ENCODE measurements around the gene GDF15. TPM values are rescaled to one million over a fixed set of nuclear protein-coding genes. Genes with fewer than 3 reads are reported as not detected.
A peak's percentile ranks its signal among the peaks of the same experiment; 100 is the strongest.

The GDF15 gene
- total and polyA plus RNA-seq, 2 donors (not counting 1 experiment from before 2014, with no cell fraction given) = 0.19 TPM; not detected in 1

DNA sequence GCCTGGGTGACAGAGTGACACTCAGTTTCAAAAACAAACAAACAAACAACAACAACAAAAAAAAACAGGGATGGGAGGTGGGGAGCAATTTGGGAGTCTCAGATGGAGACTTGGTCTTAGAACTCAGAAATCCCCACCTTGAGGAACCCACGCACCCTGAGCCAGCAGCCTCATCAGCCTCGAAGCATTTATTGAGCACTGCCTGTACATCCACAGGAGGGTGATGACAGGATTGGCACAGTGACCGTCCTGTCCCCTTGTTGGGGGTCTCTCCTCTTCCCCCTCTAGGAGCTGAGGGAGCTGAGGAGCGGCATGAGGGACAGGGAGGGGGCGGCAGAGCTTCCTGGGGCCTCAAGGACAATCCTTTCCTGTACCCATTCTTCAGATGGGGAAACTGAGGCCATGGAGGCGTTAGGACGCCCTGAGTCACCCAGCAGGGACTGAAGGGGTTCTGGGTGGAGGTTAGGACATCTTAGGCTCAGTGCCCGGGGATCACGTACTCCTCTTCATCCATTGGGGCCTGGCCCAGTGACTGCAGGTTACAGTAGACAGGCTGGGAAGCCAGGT lies 5.6 kb downstream of the GDF15 start:
- Mint-ChIP-seq H3K4me1 (peaks cover 48% of the 10 kb centered on the region), H3K9me3 (ENCODE audit: insufficient read depth) (no peaks in the 10 kb centered on the region), H3K4me3 (no peak overlapping the region), H3K27ac (no peak overlapping the region), H3K27me3 (no peaks in the 10 kb centered on the region)
- no peak overlapping the region for H3K4me3 ChIP-seq (ENCODE audit: control extremely low read depth in 1 of 5, extremely low read depth in 1 of 5, insufficient read depth in 1 of 5, low read depth in 2 of 5, low read length in 4 of 5)
- peaks cover 34 to 47% of the 10 kb centered on the region in 2 donors for H3K4me1 ChIP-seq (ENCODE audit: control insufficient read depth in 2 of 2, insufficient read depth in 2 of 2, low read length in 2 of 2)
- POLR2A ChIA-PET = interaction anchor here (0.6 to 1.3 kb wide), 2 partner anchors 10 to 11 kb away, joined by 3 to 5 read pairs; no protein-coding TSS in a partner anchor
- H3K27me3 ChIP-seq (replicated peaks in 1 of 4; ENCODE audit: control extremely low read depth in 1 of 4, control insufficient read depth in 3 of 4, insufficient read depth in 4 of 4, low read length in 3 of 4) = peaks cover 0 to 10% (median 2%) of the 10 kb centered on the region in 4 experiments
- no peak for DNase-seq
- H3K4me2 ChIP-seq (replicated peaks; ENCODE audit: low read depth, low read length, poor library complexity, severe bottlenecking) = peak overlapping the region; percentile 55
- peaks cover 6% of the 10 kb centered on the region for H4K20me1 ChIP-seq (ENCODE audit: control insufficient read depth, insufficient read depth, low read length, poor library complexity, severe bottlenecking)
- TF ChIP-seq EZH2 (IDR thresholded peaks at IDR 0.05; ENCODE audit: borderline replicate concordance, insufficient read depth, low read depth, low read length, poor library complexity, severe bottlenecking) = no peak
- TF ChIP-seq, protein P1, sequence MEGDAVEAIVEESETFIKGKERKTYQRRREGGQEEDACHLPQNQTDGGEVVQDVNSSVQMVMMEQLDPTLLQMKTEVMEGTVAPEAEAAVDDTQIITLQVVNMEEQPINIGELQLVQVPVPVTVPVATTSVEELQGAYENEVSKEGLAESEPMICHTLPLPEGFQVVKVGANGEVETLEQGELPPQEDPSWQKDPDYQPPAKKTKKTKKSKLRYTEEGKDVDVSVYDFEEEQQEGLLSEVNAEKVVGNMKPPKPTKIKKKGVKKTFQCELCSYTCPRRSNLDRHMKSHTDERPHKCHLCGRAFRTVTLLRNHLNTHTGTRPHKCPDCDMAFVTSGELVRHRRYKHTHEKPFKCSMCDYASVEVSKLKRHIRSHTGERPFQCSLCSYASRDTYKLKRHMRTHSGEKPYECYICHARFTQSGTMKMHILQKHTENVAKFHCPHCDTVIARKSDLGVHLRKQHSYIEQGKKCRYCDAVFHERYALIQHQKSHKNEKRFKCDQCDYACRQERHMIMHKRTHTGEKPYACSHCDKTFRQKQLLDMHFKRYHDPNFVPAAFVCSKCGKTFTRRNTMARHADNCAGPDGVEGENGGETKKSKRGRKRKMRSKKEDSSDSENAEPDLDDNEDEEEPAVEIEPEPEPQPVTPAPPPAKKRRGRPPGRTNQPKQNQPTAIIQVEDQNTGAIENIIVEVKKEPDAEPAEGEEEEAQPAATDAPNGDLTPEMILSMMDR (IDR thresholded peaks at IDR 0.05) = no peak
- intact Hi-C loops (cut with micrococcal nuclease) = no loop called here
- H3K27ac ChIP-seq (ENCODE audit: low read length in 2 of 2) = no peak overlapping the region
- peaks cover 0 to 5% (median 5%) of the 10 kb centered on the region in 3 donors for H3K9me3 ChIP-seq (ENCODE audit: control extremely low read depth in 1 of 3, control insufficient read depth in 2 of 3, insufficient read depth in 1 of 3, low read length in 2 of 3)
- CTCF ChIA-PET = interaction anchor here (1.3 to 10.6 kb wide), 3 partner anchors 10 to 112 kb away, joined by 3 to 196 read pairs (median 112); partner anchors contain the start of gene LRRC25
- no peak overlapping the region for H2AFZ ChIP-seq (ENCODE audit: insufficient read depth, low read depth, low read length, poor library complexity, severe bottlenecking)
- no peaks in the 10 kb centered on the region for H3K79me2 ChIP-seq (ENCODE audit: control insufficient read depth, insufficient read depth, low read length)
- H3K36me3 ChIP-seq (replicated peaks in 1 of 2; ENCODE audit: control extremely low read depth in 1 of 2, control insufficient read depth in 1 of 2, extremely low read depth in 1 of 2, insufficient read depth in 2 of 2, low read length in 1 of 2) = peaks cover 0 to 3% of the 10 kb centered on the region in 2 experiments
- 93% methylated on average over 4 of the region's 9 CpGs for WGBS (ENCODE audit: insufficient coverage)
- H3K9ac ChIP-seq (ENCODE audit: low read length) = no peak overlapping the region
- no peak for ATAC-seq (ENCODE audit: low read depth)

DNA sequence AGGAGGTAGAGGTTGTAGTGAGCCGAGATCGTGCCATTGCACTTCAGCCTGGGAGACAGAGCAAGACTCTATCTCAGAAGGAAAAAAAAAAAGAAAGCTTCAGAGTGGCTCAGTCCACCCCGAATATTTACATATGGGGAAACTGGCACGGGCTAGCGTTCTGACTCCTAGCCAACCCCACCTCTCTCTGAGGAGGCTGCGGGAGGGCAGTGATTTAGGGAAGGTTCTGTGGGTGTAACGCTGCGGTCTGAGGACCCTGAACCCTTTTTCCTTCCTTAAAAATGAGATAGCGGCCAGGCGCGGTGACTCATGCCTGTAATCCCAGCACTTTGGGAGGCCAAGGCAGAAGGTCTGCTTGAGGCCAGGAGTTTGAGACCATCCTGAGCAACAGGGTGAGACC lies 6.5 kb downstream of the GDF15 start:
- Mint-ChIP-seq H3K9me3 (ENCODE audit: insufficient read depth) (no peaks in the 10 kb centered on the region), H3K27me3 (no peaks in the 10 kb centered on the region), H3K4me1 (peaks cover 51% of the 10 kb centered on the region), H3K27ac (no peak overlapping the region), H3K4me3 (peak overlapping the region; percentile 50)
- no peak for TF ChIP-seq EZH2 (IDR thresholded peaks at IDR 0.05; ENCODE audit: borderline replicate concordance, insufficient read depth, low read depth, low read length, poor library complexity, severe bottlenecking)
- TF ChIP-seq, protein P1 (IDR thresholded peaks at IDR 0.05) = no peak
- peaks cover 0 to 5% (median under 1%) of the 10 kb centered on the region in 4 experiments for H3K27me3 ChIP-seq (replicated peaks in 1 of 4; ENCODE audit: control extremely low read depth in 1 of 4, control insufficient read depth in 3 of 4, insufficient read depth in 4 of 4, low read length in 3 of 4)
- intact Hi-C loops (cut with micrococcal nuclease) = no loop called here
- H3K9me3 ChIP-seq (ENCODE audit: control extremely low read depth in 1 of 3, control insufficient read depth in 2 of 3, insufficient read depth in 1 of 3, low read length in 2 of 3) = peaks cover 0 to 5% (median 5%) of the 10 kb centered on the region in 3 donors
- 0% methylated on average over 1 of the region's 11 CpGs for WGBS (ENCODE audit: insufficient coverage)
- H3K36me3 ChIP-seq (replicated peaks in 1 of 2; ENCODE audit: control extremely low read depth in 1 of 2, control insufficient read depth in 1 of 2, extremely low read depth in 1 of 2, insufficient read depth in 2 of 2, low read length in 1 of 2) = peaks cover 0 to 3% of the 10 kb centered on the region in 2 experiments
- ATAC-seq (ENCODE audit: low read depth) (peak; percentile 13), DNase-seq (peak; percentile 54)
- peaks cover 36 to 48% of the 10 kb centered on the region in 2 donors for H3K4me1 ChIP-seq (ENCODE audit: control insufficient read depth in 2 of 2, insufficient read depth in 2 of 2, low read length in 2 of 2)
- no peaks in the 10 kb centered on the region for H4K20me1 ChIP-seq (ENCODE audit: control insufficient read depth, insufficient read depth, low read length, poor library complexity, severe bottlenecking)
- no peak overlapping the region for H3K9ac ChIP-seq (ENCODE audit: low read length)
- H3K79me2 ChIP-seq (ENCODE audit: control insufficient read depth, insufficient read depth, low read length) = no peaks in the 10 kb centered on the region
- ChIA-PET POLR2A (interaction anchor here (1.0 kb wide), 1 partner anchor 9 kb away, joined by 4 read pairs; no protein-coding TSS in a partner anchor), CTCF (interaction anchor here (0.6 to 10.6 kb wide), 3 partner anchors 21 to 113 kb away, joined by 3 to 196 read pairs (median 6); no protein-coding TSS in a partner anchor)
- H3K4me3 ChIP-seq (ENCODE audit: control extremely low read depth in 1 of 5, extremely low read depth in 1 of 5, insufficient read depth in 1 of 5, low read depth in 2 of 5, low read length in 4 of 5) = peak overlapping the region in 1 of 5 experiments; percentile 55
- no peak overlapping the region for H3K27ac ChIP-seq (ENCODE audit: low read length in 2 of 2)
- H3K4me2 ChIP-seq (replicated peaks; ENCODE audit: low read depth, low read length, poor library complexity, severe bottlenecking) = peak overlapping the region; percentile 55
- H2AFZ ChIP-seq (ENCODE audit: insufficient read depth, low read depth, low read length, poor library complexity, severe bottlenecking) = no peak overlapping the region
